Esophagus squamous epithelium (tissue), 5 donors: ENCODE data around the gene MYH15. TPM values are rescaled to one million over a fixed set of nuclear protein-coding genes. Genes with fewer than 3 reads are reported as not detected.

Experiments used
- DNase-seq: peaks from one replicate; lab custom pipeline; 2025; lab: John Stamatoyannopoulos, UW
- H3K27ac ChIP-seq, 4 donors: fragments of 200-600 bp; sonication (generic); one replicate each; pipeline ENCODE4 v1.5.1; 2016 to 2019; ENCODE audit warnings: mild to moderate bottlenecking in 1 of 4
- H3K27me3 ChIP-seq, 4 donors: fragments of 200-600 bp; sonication (generic); 1 replicate in 3 of 4; 2 replicates in 1 of 4; pipeline versions ENCODE4 v1.5.1 to v1.6.0; 2017 to 2021; ENCODE audit warnings: antibody characterized with exemption in 1 of 4
- H3K36me3 ChIP-seq, 3 donors: fragments of 200-600 bp; sonication (generic); one replicate each; pipeline ENCODE4 v1.5.1; 2016 to 2019
- H3K4me1 ChIP-seq, 3 donors: fragments of 200-600 bp; sonication (generic); one replicate each; pipeline ENCODE4 v1.5.1; 2017 to 2019
- H3K4me3 ChIP-seq, 4 donors: fragments of 200-600 bp; sonication (generic); 1 replicate in 3 of 4; 2 replicates in 1 of 4; pipeline ENCODE4 v1.5.1; 2016 to 2019; ENCODE audit warnings: mild to moderate bottlenecking in 2 of 4, moderate library complexity in 1 of 4
- H3K9me3 ChIP-seq, 3 donors: fragments of 200-600 bp; sonication (generic); one replicate each; pipeline ENCODE4 v1.5.1; 2016 to 2019
- CTCF ChIP-seq, 6 experiments: fragments of 450-650 bp in 4 of 6; fragments of 200-600 bp in 2 of 6; sonication (generic) in 2 of 6; IDR thresholded peaks; one replicate each; pipeline ENCODE4 v1.5.1; 2016 to 2019; ENCODE audit warnings: antibody characterized with exemption in 6 of 6, mild to moderate bottlenecking in 4 of 6, moderate library complexity in 4 of 6
- POLR2A ChIP-seq, 4 donors: fragments of 450-650 bp; IDR thresholded peaks; one replicate each; pipeline ENCODE4 v1.6.1; 2017; ENCODE audit warnings: antibody characterized with exemption in 4 of 4, mild to moderate bottlenecking in 4 of 4, moderate library complexity in 3 of 4
- WGBS, 2 donors: methylation state at CpG; one replicate each; pipeline ENCODE4 v1.1.5; 2018; 5-methylcytosine and 5-hydroxymethylcytosine counted together
- intact Hi-C: fragments of 100-400 bp; cut with DNase I; formaldehyde crosslinking; loops from one replicate; pipeline ENCODE4 v1.15.0; 2022
- total RNA-seq, 4 donors: library from RNA; depleted of rRNA; stranded (reverse); fragments of >200 nt; gene quantifications; one replicate each; pipeline ENCODE4 v1.1.0, GENCODE V29; 2016
- donor health status: DM: yes; HTN: yes; CAD: no.

Gene MYH15
- total RNA-seq, 4 donors from 2014 or later = under 0.01 TPM; not detected in 3

- TF ChIP-seq CTCF (IDR thresholded peaks at IDR 0.05) (no peak), POLR2A (IDR thresholded peaks at IDR 0.05) (no peak)
- intact Hi-C loops = no loop called here
- peaks cover 0 to 32% (median 0%) of the 10 kb centered on the region in 3 donors for H3K4me1 ChIP-seq
- DNase-seq = no peak
- no peaks in the 10 kb centered on the region for H3K9me3 ChIP-seq
- H3K27ac ChIP-seq = no peak overlapping the region
- no peaks in the 10 kb centered on the region for H3K27me3 ChIP-seq
- 84 to 96% methylated on average over 5 of the region's 5 CpGs for WGBS, 2 donors
- H3K4me3 ChIP-seq = no peak overlapping the region
- H3K36me3 ChIP-seq = no peaks in the 10 kb centered on the region
These were observed 96.4 kb downstream of the MYH15 start for GRCh38 chr3:108414007-108414406.

GRCh38 chr3:108412121-108412750, 98.2 kb downstream of the MYH15 start:
- TF ChIP-seq POLR2A (IDR thresholded peaks at IDR 0.05) = no peak
- no peak for TF ChIP-seq CTCF (IDR thresholded peaks at IDR 0.05)
- no peak for DNase-seq
- Histone ChIP-seq H3K4me1 (peaks cover 0 to 33% (median 0%) of the 10 kb centered on the region in 3 donors), H3K27ac (peak overlapping the region in 3 of 4 donors; percentile 44 to 54 (median 48)), H3K36me3 (no peaks in the 10 kb centered on the region), H3K4me3 (no peak overlapping the region), H3K27me3 (no peaks in the 10 kb centered on the region), H3K9me3 (no peaks in the 10 kb centered on the region)
- 59 to 71% methylated on average over 6 of the region's 6 CpGs for WGBS, 2 donors
- intact Hi-C loops = no loop called here

DNA sequence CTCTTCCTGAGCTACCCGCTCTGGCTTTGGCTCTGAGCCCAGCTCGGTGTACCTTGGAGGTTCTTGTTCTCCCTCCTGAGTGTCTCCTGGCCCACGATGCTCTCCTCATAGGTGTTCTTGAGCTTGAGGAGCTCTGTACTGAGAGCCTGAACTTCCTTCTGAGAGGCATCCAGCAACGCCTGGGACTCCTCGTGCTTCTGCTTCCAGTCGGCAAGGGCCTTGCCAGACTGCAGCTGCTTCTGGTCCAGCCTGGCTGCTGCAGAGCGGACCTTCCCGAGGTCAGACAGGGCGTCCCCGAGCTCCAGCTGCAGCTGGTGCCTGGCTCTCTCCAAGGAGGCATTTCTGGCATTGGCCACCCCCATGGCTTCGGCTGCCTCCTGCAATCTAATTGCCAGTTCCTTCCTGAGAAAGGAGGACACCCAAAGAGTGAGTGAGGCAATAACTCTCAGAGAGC, 99.8 kb downstream of the MYH15 start:
- Histone ChIP-seq H3K27ac (no peak overlapping the region), H3K4me3 (no peak overlapping the region), H3K4me1 (peaks cover 0 to 41% (median 0%) of the 10 kb centered on the region in 3 donors), H3K9me3 (no peaks in the 10 kb centered on the region), H3K36me3 (no peaks in the 10 kb centered on the region), H3K27me3 (no peaks in the 10 kb centered on the region)
- DNase-seq = no peak
- TF ChIP-seq CTCF (IDR thresholded peaks at IDR 0.05) (no peak), POLR2A (IDR thresholded peaks at IDR 0.05) (no peak)
- intact Hi-C loops = no loop called here
- 73 to 83% methylated on average over 4 to 5 of the region's 11 CpGs for WGBS, 2 donors

DNA sequence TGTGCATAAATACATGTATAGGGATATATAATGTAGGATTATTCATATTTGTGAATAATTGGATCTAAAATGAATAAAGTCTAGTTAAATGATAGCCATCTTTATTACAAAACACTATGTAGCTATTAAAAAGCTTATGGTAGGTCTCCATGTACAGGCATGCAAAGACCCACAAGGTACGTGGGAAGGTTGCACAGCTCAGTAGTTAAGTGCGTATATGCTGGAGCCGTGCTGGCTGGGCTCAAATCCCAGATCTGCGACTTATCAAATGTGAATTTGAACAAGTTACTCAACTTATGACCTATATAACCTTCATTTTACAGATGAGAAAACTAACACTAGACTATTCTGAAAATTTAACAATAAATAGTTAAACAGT, 100.6 kb downstream of the MYH15 start:
- Histone ChIP-seq H3K36me3 (no peaks in the 10 kb centered on the region), H3K27me3 (no peaks in the 10 kb centered on the region), H3K4me3 (no peak overlapping the region), H3K9me3 (no peaks in the 10 kb centered on the region), H3K4me1 (peaks cover 0 to 41% (median 0%) of the 10 kb centered on the region in 3 donors), H3K27ac (peak overlapping the region in 1 of 4 donors; percentile 36)
- WGBS, 2 donors = 32 to 77% methylated on average over 4 of the region's 4 CpGs
- TF ChIP-seq POLR2A (IDR thresholded peaks at IDR 0.05) (no peak), CTCF (IDR thresholded peaks at IDR 0.05) (no peak)
- no peak for DNase-seq
- intact Hi-C loops = no loop called here

GRCh38 chr3:108408883-108409799, 101.3 kb downstream of the MYH15 start:
- 60 to 83% methylated on average over 6 to 7 of the region's 7 CpGs for WGBS, 2 donors
- intact Hi-C loops = no loop called here
- Histone ChIP-seq H3K4me1 (peaks cover 0 to 47% (median 0%) of the 10 kb centered on the region in 3 donors), H3K27ac (peak overlapping the region in 1 of 4 donors; percentile 36), H3K36me3 (no peaks in the 10 kb centered on the region), H3K4me3 (no peak overlapping the region), H3K27me3 (no peaks in the 10 kb centered on the region), H3K9me3 (no peaks in the 10 kb centered on the region)
- no peak for TF ChIP-seq CTCF (IDR thresholded peaks at IDR 0.05)
- TF ChIP-seq POLR2A (IDR thresholded peaks at IDR 0.05) = no peak
- no peak for DNase-seq
